ENCODE results near the gene BCDIN3D.

The BCDIN3D gene

GRCh38 chr12:49889361-49890095, 46.6 kb upstream of the BCDIN3D start:
- TF ChIP-seq MYC (IDR thresholded peaks at IDR 0.05; ENCODE audit: low read depth, low read length) (no peak), POLR2A (IDR thresholded peaks at IDR 0.05; ENCODE audit: extremely low read depth, insufficient read length) (no peak), CTCF (IDR thresholded peaks at IDR 0.05; ENCODE audit: low read depth, low read length) (no peak), MAX (IDR thresholded peaks at IDR 0.05; ENCODE audit: low read depth, low read length) (no peak)
- no peak for DNase-seq (ENCODE audit: low read depth)

GRCh38 chr12:49888461-49889151, 45.7 kb upstream of the BCDIN3D start:
- TF ChIP-seq POLR2A (IDR thresholded peaks at IDR 0.05; ENCODE audit: extremely low read depth, insufficient read length), result no peak
- TF ChIP-seq CTCF (IDR thresholded peaks at IDR 0.05; ENCODE audit: low read depth, low read length), result no peak
- TF ChIP-seq MAX (IDR thresholded peaks at IDR 0.05; ENCODE audit: low read depth, low read length), result no peak
- no peak overlapping the region for H3K4me3 ChIP-seq (ENCODE audit: low read depth, low read length)
- DNase-seq (ENCODE audit: low read depth), result no peak

More at GRCh38 chr12:49889361-49890095, 46.6 kb upstream of the BCDIN3D start:
- no peak overlapping the region for H3K4me3 ChIP-seq (ENCODE audit: low read depth, low read length)

GRCh38 chr12:49887536-49888401, 44.9 kb upstream of the BCDIN3D start:
- no peak for DNase-seq (ENCODE audit: low read depth)
- no peak overlapping the region for H3K4me3 ChIP-seq (ENCODE audit: low read depth, low read length)
- TF ChIP-seq POLR2A (IDR thresholded peaks at IDR 0.05; ENCODE audit: extremely low read depth, insufficient read length), result no peak
- no peak for TF ChIP-seq CTCF (IDR thresholded peaks at IDR 0.05; ENCODE audit: low read depth, low read length)
- TF ChIP-seq MAX (IDR thresholded peaks at IDR 0.05; ENCODE audit: low read depth, low read length), result no peak
- TF ChIP-seq MYC (IDR thresholded peaks at IDR 0.05; ENCODE audit: low read depth, low read length), result no peak

GRCh38 chr12:49887091-49887490, 44.2 kb upstream of the BCDIN3D start:
- no peak for DNase-seq (ENCODE audit: low read depth)
- no peak for TF ChIP-seq MYC (IDR thresholded peaks at IDR 0.05; ENCODE audit: low read depth, low read length)
- TF ChIP-seq MAX (IDR thresholded peaks at IDR 0.05; ENCODE audit: low read depth, low read length), result no peak
- no peak for TF ChIP-seq CTCF (IDR thresholded peaks at IDR 0.05; ENCODE audit: low read depth, low read length)
- TF ChIP-seq POLR2A (IDR thresholded peaks at IDR 0.05; ENCODE audit: extremely low read depth, insufficient read length), result no peak

GRCh38 chr12:49885663-49886461, 43.0 kb upstream of the BCDIN3D start:
- no peak for TF ChIP-seq POLR2A (IDR thresholded peaks at IDR 0.05; ENCODE audit: extremely low read depth, insufficient read length)
- no peak for TF ChIP-seq CTCF (IDR thresholded peaks at IDR 0.05; ENCODE audit: low read depth, low read length)
- TF ChIP-seq MAX (IDR thresholded peaks at IDR 0.05; ENCODE audit: low read depth, low read length), result no peak
- no peak for TF ChIP-seq MYC (IDR thresholded peaks at IDR 0.05; ENCODE audit: low read depth, low read length)
- no peak overlapping the region for H3K4me3 ChIP-seq (ENCODE audit: low read depth, low read length)
- no peak for DNase-seq (ENCODE audit: low read depth)

More at GRCh38 chr12:49887091-49887490, 44.2 kb upstream of the BCDIN3D start:
- H3K4me3 ChIP-seq (ENCODE audit: low read depth, low read length), result no peak overlapping the region

All from NB4 (cell line).